ENCODE results near the gene APAF1. TPM values are rescaled to one million over a fixed set of nuclear protein-coding genes. Genes with fewer than 3 reads are reported as not detected.
A peak's percentile ranks its signal among the peaks of the same experiment; 100 is the strongest.
"Not testable (repeated sequence)": the region's sequence is repeated elsewhere in the genome, so short reads cannot be mapped to it uniquely, and the experiment has no call there.

APAF1 gene
- total RNA-seq, 1 experiment from 2014 or later, result 10.1 TPM

GRCh38 chr12:98637068-98637467 lies 8.0 kb upstream of the APAF1 start:
- Histone ChIP-seq H2AFZ (ENCODE audit: low read length) (no peak overlapping the region), H3K36me3 (ENCODE audit: low read depth, low read length) (0 out of 2 replicates have a peak, but pooled peaks cover 2% of the 10 kb centered on the region), H3K79me2 (ENCODE audit: low read length) (peaks cover 16% of the 10 kb centered on the region), H3F3A (ENCODE audit: low read length, unreplicated experiment) (no peaks in the 10 kb centered on the region), H4K20me1 (ENCODE audit: low read length) (no peaks in the 10 kb centered on the region), H3K27ac (ENCODE audit: low read length) (no peak overlapping the region), H3K9ac (ENCODE audit: low read length) (no peak overlapping the region), H3K9me2 (replicated peaks; ENCODE audit: low read length) (no peaks in the 10 kb centered on the region), H3K4me3 (ENCODE audit: low read length) (no peak overlapping the region), H3K9me3 (ENCODE audit: low read length) (no peaks in the 10 kb centered on the region), H3K4me1 (ENCODE audit: insufficient read depth, low read length) (peaks cover 21% of the 10 kb centered on the region), H3K4me2 (ENCODE audit: low read length) (no peak overlapping the region), H3K27me3 (ENCODE audit: low read length) (no peaks in the 10 kb centered on the region)
- intact Hi-C loops (cut with micrococcal nuclease), result no loop called here
- TF ChIP-seq EZH2 (IDR thresholded peaks at IDR 0.05; ENCODE audit: low read length, unreplicated experiment), result no peak
- no peak for TF ChIP-seq CTCF (conservative IDR thresholded peaks at IDR 0.05; ENCODE audit: low read depth, low read length)
- TF ChIP-seq EZH2phosphoT487 (IDR thresholded peaks at IDR 0.05; ENCODE audit: borderline replicate concordance, low read length), result no peak
- ChIA-PET CTCF (no interaction called here), POLR2A (ENCODE audit: unreplicated experiment) (no interaction called here)
- no peak for DNase-seq
- ATAC-seq, result no peak
- no TSS peak for BruUV-seq (replicated peaks)

GRCh38 chr12:98638009-98638408 lies 7.1 kb upstream of the APAF1 start:
- no peak overlapping the region for H3K4me2 ChIP-seq (ENCODE audit: low read length)
- H3K4me1 ChIP-seq (ENCODE audit: insufficient read depth, low read length), result peaks cover 21% of the 10 kb centered on the region
- no peaks in the 10 kb centered on the region for H3K36me3 ChIP-seq (ENCODE audit: low read depth, low read length)
- ATAC-seq (no peak), DNase-seq (no peak)
- no peak overlapping the region for H3K9ac ChIP-seq (ENCODE audit: low read length)
- BruUV-seq (replicated peaks), result no TSS peak
- H3F3A ChIP-seq (ENCODE audit: low read length, unreplicated experiment), result no peaks in the 10 kb centered on the region
- intact Hi-C loops (cut with micrococcal nuclease), result no loop called here
- no peaks in the 10 kb centered on the region for H3K27me3 ChIP-seq (ENCODE audit: low read length)
- ChIA-PET POLR2A (ENCODE audit: unreplicated experiment) (no interaction called here), CTCF (no interaction called here)
- no peak overlapping the region for H2AFZ ChIP-seq (ENCODE audit: low read length)
- no peaks in the 10 kb centered on the region for H4K20me1 ChIP-seq (ENCODE audit: low read length)
- H3K27ac ChIP-seq (ENCODE audit: low read length), result no peak overlapping the region
- TF ChIP-seq EZH2 (IDR thresholded peaks at IDR 0.05; ENCODE audit: low read length, unreplicated experiment) (no peak), CTCF (conservative IDR thresholded peaks at IDR 0.05; ENCODE audit: low read depth, low read length) (no peak), EZH2phosphoT487 (IDR thresholded peaks at IDR 0.05; ENCODE audit: borderline replicate concordance, low read length) (no peak)
- peaks cover 25% of the 10 kb centered on the region for H3K79me2 ChIP-seq (ENCODE audit: low read length)
- H3K9me3 ChIP-seq (ENCODE audit: low read length), result no peaks in the 10 kb centered on the region
- no peak overlapping the region for H3K4me3 ChIP-seq (ENCODE audit: low read length)
- no peaks in the 10 kb centered on the region for H3K9me2 ChIP-seq (replicated peaks; ENCODE audit: low read length)

- Histone ChIP-seq H3K27me3 (ENCODE audit: low read length) (no peaks in the 10 kb centered on the region), H2AFZ (ENCODE audit: low read length) (no peak overlapping the region), H4K20me1 (ENCODE audit: low read length) (no peaks in the 10 kb centered on the region), H3K79me2 (ENCODE audit: low read length) (peaks cover 37% of the 10 kb centered on the region), H3K9ac (ENCODE audit: low read length) (no peak overlapping the region), H3K4me2 (ENCODE audit: low read length) (no peak overlapping the region), H3K4me3 (ENCODE audit: low read length) (no peak overlapping the region), H3K9me2 (replicated peaks; ENCODE audit: low read length) (no peaks in the 10 kb centered on the region), H3F3A (ENCODE audit: low read length, unreplicated experiment) (no peaks in the 10 kb centered on the region), H3K9me3 (ENCODE audit: low read length) (no peaks in the 10 kb centered on the region), H3K27ac (ENCODE audit: low read length) (no peak overlapping the region), H3K4me1 (ENCODE audit: insufficient read depth, low read length) (peaks cover 21% of the 10 kb centered on the region), H3K36me3 (ENCODE audit: low read depth, low read length) (no peaks in the 10 kb centered on the region)
- ChIA-PET POLR2A (ENCODE audit: unreplicated experiment) (no interaction called here), CTCF (interaction anchor here (0.6 kb wide), 1 partner anchor 15 kb away, joined by 3 read pairs; no protein-coding TSS in a partner anchor)
- no peak for DNase-seq
- TF ChIP-seq EZH2phosphoT487 (IDR thresholded peaks at IDR 0.05; ENCODE audit: borderline replicate concordance, low read length), result no peak
- no peak for TF ChIP-seq EZH2 (IDR thresholded peaks at IDR 0.05; ENCODE audit: low read length, unreplicated experiment)
- TF ChIP-seq CTCF (conservative IDR thresholded peaks at IDR 0.05; ENCODE audit: low read depth, low read length), result no peak
- intact Hi-C loops (cut with micrococcal nuclease), result no loop called here
- no peak for ATAC-seq
- no TSS peak for BruUV-seq (replicated peaks)
Observed at GRCh38 chr12:98639491-98639890, 5.6 kb upstream of the APAF1 start.

GRCh38 chr12:98642801-98643200 lies 2.3 kb upstream of the APAF1 start:
- Histone ChIP-seq H3K79me2 (ENCODE audit: low read length) (peaks cover 49% of the 10 kb centered on the region), H3K4me2 (ENCODE audit: low read length) (peak overlapping the region; percentile 81; the same call in 1 of the 2 replicates)
- H3K4me1 ChIP-seq (ENCODE audit: insufficient read depth, low read length); intact Hi-C loops (cut with micrococcal nuclease); H3K27ac ChIP-seq (ENCODE audit: low read length); H3K27me3 ChIP-seq (ENCODE audit: low read length); BruUV-seq (replicated peaks); ATAC-seq; DNase-seq; H3K36me3 ChIP-seq (ENCODE audit: low read depth, low read length); POLR2A ChIA-PET (ENCODE audit: unreplicated experiment); H3K4me3 ChIP-seq (ENCODE audit: low read length); H3K9me2 ChIP-seq (replicated peaks; ENCODE audit: low read length); H3F3A ChIP-seq (ENCODE audit: low read length, unreplicated experiment); H4K20me1 ChIP-seq (ENCODE audit: low read length); H3K9ac ChIP-seq (ENCODE audit: low read length); H2AFZ ChIP-seq (ENCODE audit: low read length); H3K9me3 ChIP-seq (ENCODE audit: low read length): not testable (repeated sequence)
- CTCF ChIA-PET, result interaction anchor here (0.6 kb wide), 1 partner anchor 226 kb away, joined by 3 read pairs; no protein-coding TSS in a partner anchor
